NCI-H146 treated with DMSO at 0.1 percent for 48 hours (cell line): ENCODE data around the gene ZBTB42.

Experiments
- DNase-seq: peaks from one replicate; lab custom pipeline; 2025; ENCODE audit not compliant: unreplicated experiment; lab: John Stamatoyannopoulos, UW

Gene ZBTB42

DNA sequence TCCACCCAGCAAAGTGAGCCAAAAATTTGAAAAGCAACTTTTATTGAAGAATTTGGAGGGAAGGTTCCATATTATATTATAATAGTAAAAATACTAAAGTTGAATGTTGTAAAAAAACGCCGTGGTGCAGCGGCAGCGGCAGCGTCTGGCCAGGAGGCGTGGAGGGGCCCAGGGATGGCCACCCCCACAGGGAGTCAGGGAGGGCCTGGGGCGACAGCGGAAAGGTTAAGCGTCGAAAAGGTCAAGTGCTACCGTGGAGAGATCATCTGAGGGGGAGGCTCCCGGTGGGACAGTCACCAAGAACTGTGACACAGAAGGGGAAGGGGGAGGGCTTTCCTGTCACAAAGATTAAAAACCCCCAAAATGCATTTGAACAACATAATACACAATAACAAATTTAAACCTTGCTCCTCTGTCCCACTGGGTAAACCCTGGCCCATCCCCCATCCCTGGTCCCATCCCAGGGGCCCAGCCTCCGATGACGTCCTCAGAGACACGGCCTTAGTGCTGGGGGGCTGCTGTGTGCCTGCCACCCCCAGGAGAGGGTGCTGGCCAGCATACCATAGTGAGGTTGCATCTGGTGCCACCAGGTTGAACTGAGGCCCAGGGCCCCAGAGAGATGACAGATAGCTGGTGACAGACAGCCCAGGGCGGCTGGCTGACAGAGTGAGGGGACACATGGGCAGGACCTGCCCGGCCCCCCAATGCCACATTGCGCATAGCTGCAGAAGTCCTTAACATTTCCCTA is 31.4 kb upstream of the ZBTB42 start:
- no peak for DNase-seq

DNA sequence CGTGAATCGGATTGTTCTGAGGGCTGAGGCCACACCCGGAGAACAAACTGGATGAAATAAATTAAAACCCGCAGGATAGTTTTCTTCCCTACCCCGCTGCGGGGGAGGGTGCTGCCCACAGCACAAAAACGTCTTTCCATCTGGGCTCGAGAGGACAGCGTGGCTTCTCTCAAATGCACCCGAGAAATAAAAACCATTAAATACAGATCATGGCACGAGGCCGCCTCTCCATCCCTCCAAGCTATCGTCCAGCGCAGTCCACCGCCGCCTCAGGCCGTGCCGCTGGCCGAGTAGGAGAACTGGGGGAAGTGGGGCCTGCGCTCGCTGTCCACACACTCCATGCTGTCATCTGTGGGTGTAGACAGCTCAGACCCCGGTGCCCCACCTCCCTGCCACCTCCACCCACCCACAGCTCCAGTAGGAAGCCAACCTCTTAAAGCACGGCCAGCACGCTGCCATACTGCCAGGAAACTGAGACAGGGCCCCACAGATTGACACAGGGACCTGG is 30.8 kb upstream of the ZBTB42 start:
- DNase-seq: no peak

DNA sequence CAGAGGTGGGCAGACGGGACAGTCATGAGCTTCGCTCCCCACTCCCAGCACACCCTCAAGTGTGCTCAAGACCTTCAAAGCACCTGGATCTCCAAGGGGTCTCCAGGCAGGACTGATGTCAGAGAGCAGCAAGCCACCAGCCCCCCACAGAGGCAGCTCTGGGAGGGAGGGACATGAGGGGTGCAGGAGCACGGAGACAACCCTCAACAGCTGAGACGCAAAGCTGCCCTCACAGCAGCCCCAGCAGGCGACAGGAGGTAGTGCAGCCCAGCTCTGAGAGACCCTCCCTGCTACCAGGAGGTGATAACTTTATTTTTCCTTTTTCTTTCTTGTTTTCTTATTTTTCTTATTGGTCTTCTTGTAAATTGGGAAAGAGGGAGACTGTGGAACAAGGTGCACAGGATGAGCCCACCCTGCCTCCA is 30.0 kb upstream of the ZBTB42 start:
- DNase-seq: no peak

DNA sequence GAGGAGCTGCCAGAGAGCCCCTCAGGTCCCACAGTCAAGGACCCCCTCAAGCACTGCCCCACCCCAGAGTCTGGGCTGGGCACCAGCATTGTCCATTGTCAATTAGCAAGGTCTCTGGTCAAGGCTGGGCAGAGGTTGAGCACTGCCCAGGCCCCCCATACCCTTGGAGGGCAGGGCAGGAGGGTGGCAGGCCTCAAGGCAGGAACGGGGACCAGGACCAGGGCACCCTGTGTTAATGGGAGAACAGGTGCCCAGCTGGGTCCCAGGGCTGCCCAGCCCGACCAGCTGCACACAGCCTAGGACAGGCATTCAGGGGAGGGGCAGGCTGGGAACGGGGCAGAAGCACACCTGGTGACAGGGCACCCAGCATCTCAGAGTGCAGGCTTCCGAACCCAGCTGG is 29.5 kb upstream of the ZBTB42 start:
- DNase-seq: no peak

DNA sequence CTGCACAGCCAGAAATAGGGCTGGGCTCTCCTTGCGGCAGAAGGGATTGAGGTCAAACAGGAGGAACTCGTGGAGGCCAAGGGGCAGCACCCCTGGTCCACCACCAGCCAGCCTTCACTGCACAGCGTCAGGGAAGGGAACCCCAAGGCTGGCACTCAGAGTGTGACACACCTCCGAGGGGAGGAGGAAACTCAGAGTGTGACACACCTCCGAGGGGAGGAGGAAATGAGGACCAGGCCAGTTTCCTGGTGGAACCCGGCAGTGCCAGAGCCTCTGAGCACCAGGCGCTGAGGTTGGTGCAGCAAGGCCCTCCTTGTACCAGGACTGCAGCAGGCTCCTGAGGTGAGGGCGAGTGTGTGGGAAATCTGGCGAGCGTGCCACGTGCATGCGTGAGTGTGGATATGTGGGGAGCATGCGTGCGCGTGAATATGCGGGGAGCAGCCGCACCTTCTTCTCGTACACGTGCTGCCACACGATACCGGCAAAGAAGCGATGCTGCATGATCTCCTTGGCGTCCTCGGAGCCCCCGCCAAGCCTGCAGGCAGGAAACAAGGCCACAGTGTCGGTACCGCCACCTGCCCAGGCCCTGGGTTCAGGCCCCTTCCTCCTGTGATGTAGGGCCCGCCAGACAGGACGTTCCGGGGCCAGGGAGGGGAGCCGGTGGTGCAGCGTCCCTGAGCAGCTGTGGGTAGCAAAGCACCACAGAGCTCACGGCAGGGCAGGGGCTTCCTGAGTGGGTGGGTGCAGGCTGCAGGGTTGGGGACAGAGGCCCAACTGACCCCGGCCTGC is 28.8 kb upstream of the ZBTB42 start:
- no peak for DNase-seq

DNA sequence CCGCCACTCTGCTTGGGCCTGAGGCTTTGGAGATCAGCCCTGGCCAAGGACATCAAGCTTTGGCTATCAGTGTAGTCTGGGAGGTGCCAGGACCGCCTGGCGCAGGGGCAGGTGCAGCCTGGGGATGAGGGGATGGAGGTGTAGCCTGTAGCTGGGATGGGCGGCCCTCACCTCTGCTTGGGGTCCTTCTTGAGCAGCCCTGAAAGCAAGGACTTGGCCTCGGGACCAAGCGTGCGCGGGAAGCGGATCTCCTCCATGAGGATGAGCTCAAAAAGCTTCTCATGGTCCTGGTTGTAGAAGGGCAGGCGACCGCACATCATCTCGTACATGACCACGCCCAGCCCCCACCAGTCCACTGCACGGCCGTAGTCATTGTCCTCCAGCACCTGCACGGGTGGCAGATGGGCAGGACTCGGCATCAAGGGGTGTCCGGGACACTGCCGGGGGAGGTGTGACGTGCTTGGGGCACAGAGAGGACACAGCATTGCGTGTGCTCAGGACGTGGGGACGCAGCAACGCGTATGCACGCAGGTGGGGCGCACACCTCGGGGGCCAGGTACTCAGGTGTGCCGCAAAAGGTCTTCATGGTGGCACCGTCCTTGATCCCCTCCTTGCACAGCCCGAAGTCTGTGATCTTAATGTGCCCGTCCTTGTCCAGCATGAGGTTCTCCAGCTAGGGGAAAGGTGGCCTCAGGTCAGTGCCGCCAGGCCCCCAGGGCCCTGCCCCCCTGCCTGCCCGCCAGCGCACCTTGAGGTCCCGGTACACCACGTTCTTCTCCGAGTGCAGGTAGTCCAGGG is 28.0 kb upstream of the ZBTB42 start:
- no peak for DNase-seq

DNA sequence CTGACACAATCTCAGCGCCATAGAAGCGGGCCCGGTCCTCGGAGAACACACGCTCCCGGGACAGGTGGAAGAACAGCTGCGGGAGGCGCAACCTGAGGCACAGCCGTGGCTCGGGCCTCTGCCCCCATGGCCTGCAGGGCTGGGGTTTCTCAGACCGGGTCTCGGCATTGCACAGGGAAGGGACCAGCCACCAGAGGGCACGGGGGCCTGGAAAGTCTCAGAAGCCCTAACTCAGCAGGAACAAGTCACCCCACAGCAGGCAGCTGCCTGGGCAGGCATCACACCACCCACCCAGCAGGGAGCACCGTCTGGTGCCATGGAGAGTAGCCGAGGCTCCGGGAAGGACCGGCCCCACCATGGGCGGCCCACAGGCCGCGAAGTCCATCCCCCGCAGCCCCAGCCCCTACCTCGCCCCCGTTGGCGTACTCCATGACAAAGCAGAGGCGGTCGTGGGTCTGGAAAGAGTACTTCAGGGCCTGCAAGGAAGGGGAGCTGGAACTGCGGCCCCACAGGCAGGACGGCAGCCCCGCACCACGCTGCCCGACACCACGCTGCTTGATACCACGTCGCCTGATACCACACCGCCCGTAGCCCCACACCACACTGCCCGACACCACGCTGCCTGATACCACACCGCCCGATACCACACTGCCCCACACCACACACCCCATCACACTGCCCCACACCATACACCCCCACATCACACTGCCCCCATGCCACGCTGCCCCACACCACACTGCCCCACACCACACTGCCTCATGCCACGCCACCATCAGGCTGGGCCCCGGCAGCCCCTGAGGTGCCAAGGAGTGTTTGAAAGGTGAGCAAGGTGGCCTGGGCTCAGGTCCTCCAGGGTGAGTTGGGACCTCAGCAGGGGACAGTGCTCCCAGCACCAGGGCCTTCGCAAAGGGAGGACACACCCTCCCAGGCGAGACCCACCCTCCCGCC is 27.1 kb upstream of the ZBTB42 start:
- DNase-seq: no peak

DNA sequence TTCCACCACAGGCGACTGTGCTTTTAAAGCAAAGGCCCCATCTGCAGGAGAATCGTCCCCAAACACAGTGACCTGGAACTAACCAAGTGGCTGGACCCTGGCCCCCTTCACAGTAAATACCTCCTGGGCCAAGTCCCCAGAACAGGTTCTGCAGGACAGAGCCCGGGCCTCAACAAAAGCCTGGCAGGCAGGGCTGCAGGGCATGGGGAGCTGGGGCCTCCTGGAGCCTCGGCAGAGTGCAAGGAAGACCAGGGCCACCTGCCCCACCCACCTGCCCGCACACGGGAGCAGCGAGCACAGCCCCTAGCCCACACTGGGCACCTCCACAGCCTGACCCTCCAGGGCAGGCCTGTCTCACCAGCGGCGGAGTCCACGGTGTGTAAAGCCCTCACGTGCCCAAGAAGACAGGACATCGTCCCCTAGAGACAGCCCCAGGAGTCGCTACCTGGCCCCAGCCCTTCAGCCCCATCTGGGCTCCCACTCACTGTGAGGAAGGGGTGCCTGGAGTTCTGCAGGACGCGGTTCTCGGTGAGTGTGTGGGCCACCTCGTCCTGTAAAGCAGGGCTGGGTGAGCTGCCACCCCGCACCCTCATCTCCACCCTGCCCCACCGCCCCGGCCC is 26.3 kb upstream of the ZBTB42 start:
- DNase-seq: no peak

DNA sequence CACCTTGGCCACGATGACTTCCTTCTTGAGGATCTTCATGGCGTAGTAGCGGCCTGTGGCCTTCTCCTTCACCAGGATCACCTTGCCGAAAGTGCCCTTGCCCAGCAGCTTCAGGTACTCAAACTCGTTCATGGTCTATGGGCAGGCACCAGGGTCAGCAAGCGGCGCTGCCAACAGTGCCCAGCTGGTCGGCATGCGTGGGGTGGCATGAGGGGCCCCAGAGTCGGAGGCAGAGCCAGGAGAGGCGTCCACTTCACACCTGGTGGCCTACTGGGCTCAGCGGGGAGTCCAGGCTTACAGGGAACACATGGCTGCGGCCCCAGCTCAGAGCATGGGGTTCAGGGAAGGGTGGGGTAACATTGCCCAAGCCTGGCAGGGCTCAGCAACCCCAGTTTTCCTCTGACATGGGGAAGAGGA is 25.8 kb upstream of the ZBTB42 start:
- DNase-seq: no peak

DNA sequence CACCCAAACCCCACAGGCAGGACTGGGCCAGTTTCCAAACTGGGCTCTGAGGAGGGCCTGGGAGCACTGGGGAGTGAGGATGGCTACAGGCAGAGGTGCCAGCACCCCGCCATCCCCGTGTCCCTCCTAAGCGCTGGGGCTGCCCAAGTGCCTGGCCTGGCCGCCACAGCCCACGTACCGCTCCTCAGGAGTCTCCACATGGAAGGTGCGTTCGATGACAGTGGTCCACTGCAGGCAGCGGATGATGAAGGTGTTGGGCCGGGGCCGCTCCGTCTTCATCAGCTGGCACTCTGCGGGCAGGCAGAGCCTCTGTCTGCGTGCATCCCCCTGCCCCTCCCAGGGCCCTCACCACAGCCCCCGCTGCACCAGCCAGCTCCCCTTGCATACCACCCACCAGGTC is 24.4 kb upstream of the ZBTB42 start:
- no peak for DNase-seq

DNA sequence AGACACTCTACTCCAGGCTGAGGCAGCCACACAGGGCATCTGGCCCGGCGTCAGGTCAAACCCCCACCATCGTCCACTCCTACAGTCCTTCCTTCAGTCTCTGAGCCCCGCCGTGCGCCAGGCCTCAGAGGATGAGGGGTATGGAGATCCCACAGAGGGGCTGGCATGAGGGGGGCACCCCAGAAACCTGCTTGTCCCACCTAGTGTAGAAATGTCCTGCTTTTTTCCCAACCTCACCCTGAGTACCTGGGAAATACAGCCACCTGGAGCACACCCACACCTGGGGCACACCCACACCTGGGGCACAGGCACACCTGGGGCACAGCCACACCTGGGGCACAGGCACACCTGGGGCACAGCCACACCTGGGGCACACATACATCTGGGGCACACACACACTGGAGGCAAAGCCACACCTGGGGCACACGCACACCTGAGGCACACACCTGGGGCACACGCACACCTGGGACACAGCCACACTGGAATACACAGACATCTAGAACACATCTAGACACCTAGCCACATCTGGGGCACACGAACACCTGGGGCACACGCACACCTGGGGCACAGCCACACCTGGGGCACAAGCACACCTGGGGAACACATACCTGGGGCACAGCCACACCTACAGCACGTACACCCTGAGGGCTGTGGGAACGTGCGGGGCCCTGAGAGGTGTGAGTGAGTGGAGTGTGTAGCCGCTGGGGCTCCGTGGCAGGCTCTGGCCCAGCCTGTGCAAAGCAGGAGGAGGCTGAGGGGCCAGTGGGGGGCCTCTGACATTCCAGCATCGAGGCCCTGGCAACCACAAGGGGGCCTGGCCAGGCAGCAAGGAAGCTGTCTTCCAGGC is 23.7 kb upstream of the ZBTB42 start:
- no peak for DNase-seq

DNA sequence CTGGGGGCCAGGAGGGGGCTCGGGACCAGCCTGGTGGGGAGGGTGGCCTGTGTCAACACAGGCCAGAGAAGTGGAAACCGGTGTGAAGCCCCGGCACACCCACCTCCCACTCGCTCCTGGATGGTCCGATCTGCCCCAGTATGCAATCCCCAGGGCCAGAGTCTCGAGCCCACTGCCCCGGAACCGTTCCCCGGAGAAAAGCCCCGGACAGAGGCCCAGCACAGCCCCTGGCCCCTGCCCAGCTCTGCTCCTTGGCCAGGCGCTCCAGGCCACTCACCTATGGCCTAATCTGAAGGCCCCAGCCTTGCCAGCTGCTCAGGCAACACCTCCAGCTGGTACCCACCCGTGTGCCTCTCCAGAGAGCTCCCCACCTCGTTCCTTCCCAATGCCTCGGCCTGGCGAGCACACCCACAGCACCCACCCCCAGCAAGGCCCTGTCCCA is 23.1 kb upstream of the ZBTB42 start:
- no peak for DNase-seq

DNA sequence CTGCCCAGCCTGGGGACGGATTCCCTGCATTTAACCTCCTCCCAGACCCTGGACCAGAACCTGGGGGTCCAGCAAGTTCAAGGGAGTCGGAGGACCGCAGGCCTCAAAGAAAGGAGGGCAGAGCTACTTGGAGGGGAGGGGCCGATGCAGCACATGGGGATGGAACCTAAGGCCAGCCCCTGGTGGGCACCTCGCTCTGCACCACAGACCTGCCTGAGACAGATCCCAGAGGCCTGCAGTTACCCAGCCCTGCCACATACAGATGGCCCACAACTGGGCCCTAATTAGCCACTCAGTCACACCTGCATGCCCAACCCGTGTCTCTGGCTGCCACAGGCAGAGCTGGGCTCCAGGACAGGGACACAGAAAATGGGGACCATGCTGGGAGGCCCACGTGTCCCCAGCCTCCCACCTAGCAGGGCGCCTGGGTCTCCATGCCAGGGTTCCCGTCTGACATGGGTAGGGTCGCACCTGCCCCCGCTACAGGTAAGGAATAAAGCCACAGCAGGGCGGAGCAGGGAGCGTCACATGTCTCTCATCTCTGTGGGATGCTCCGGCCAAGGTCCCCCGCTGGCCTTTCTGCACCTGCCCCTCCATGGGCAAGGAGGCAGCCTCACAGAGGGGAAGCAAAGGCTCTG is 22.1 kb upstream of the ZBTB42 start:
- DNase-seq: peak; percentile 94

DNA sequence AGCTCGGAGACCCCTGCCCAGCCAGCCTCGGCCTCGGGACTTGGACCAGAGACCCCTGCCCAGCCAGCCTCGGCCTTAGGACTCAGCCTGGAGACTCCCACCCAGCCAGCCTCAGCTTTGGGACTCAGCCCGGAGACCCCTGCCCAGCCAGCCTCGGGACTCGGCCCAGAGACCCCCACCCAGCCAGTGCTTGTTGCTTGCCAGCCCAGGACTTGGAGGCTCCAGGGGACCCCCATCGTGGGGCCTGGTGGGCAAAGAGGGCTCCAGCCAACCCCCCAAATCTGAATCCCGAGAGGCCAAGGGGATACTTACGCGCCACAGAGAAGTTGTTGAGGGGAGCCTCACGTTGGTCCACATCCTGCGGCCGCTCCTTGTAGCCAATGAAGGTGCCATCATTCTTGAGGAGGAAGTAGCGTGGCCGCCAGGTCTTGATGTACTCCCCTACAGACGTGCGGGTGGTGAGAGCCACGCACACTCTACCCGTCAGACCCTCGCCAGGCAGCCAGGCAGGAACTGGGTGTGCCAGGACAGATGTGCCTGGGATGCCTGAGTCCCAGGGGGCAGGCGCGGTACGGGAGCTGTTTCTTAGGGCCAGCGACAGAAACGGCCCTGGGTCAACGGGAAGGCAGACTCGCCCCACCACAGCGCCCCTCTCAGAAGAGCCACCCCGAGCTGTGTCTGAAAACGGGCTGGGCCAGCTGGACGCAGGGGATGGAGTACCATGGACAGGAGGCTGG is 21.0 kb upstream of the ZBTB42 start:
- DNase-seq: no peak

DNA sequence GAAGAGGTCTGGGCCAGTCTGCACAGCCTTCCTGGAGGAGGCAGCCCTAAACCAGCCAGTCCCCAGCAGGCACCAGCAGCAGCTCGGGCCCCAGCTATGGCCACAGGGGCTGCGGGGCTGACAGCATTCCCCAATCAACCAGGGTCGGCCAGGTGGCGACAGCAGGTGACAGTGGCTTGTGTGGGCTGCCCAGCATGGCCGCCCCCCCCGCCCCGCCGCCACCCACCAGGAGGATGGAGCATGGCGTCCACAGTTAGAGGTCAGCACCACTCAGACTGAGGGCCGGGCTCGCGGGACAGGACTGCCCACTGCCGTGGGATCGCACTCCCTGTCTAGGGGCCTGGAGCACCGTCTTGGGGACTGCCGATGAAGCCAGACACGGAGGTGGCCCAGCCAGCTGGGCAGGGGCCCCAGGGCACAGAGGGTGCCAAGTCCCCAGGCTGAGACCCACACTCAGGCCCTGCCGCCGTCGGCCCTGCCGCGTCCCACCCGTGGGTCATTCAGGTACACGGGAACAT is 20.3 kb upstream of the ZBTB42 start:
- no peak for DNase-seq

DNA sequence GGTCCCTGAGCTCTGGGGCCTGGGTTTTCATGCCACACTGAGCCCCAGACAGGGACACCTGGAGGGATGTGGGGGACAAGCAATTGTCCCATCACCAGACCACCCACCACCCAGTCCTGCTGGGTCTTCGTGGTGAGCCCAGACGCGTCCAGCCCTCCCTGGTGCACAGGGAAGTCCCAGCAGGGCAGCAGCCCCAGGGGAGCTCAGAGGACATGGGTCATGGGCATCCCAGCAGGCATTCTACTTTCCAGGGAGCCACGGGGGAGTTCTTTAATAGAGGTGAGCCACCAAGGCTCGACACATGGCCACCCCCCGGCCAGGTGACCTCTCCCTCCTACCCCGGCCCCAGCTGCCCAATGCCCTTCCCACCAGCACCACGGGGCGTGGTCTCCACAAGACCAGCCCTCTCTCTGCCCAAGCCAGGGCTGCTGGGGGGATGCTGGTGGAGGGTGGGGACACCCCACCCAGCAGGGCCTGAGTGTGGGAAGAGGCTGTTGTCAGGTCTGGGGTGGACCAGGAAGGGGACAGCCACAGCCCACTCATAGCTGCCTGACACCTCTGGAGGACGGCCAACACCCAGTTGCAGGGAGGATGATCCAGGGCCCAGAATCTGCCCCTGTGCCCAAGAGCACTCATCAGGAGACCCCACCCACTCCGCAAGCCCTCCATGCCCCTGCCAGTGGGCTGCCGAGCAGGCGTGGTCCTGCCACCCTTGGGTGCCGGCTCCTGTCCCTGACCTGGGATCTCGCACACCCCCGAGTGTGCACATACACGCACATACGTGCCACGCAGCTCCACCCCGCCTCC is 19.4 kb upstream of the ZBTB42 start:
- DNase-seq: peak; percentile 30
